HG03135 (cell line): ENCODE measurements around the gene SETD4.
A peak's percentile ranks its signal among the peaks of the same experiment; 100 is the strongest.
"Not testable (repeated sequence)": the region's sequence is repeated elsewhere in the genome, so short reads cannot be mapped to it uniquely, and the experiment has no call there.

Source experiments
- ATAC-seq: cut with Tn5 transposase; IDR thresholded peaks from one replicate; pipeline ENCODE4 v1.9.1; 2021; ENCODE audit warnings: mild to moderate bottlenecking, moderate library complexity; ENCODE audit not compliant: unreplicated experiment

SETD4 gene, protein sequence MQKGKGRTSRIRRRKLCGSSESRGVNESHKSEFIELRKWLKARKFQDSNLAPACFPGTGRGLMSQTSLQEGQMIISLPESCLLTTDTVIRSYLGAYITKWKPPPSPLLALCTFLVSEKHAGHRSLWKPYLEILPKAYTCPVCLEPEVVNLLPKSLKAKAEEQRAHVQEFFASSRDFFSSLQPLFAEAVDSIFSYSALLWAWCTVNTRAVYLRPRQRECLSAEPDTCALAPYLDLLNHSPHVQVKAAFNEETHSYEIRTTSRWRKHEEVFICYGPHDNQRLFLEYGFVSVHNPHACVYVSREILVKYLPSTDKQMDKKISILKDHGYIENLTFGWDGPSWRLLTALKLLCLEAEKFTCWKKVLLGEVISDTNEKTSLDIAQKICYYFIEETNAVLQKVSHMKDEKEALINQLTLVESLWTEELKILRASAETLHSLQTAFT

DNA sequence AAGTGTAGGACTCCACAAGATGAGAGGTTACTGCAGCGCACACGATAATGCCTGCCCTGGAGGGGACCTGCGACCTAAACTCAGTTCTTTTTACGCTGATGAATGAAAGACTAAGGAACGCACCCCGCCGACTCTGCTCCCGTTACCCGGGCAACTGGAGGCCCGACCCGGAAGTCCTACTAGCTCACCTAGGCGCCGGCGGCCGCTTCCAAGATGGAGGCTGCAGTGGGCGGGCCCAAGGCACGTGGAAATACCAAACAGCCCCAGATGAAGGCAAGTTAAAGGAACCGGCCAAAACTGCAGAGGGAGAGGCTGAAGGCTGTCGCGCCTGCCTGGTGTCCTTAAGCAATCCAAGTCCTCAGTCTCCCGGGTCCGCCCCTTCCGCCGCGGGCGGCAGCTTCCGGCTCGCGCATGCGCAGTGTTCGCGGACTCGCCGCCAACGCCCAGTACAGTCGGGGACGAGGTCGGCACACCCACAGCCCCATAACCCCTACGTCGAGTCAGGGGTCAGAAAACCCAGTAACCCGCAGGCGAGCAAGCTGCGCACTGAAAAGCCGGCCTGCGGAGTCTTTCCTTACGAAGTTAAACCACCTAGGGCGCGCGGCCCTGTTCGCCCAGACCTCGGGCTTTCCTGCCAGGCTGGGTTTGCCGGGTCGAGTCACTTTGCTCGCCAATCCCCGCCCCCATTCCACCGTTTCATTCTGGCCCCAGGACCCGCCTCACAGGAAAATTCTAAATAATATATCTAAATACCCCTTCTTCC is at the start of gene SETD4:
Gene SETD4, minus strand, starts transcription at position 368 of the 763 bp plus-strand sequence. CDS start 1,638 bp downstream, outside the sequence.
- peak; percentile 86 for ATAC-seq

DNA sequence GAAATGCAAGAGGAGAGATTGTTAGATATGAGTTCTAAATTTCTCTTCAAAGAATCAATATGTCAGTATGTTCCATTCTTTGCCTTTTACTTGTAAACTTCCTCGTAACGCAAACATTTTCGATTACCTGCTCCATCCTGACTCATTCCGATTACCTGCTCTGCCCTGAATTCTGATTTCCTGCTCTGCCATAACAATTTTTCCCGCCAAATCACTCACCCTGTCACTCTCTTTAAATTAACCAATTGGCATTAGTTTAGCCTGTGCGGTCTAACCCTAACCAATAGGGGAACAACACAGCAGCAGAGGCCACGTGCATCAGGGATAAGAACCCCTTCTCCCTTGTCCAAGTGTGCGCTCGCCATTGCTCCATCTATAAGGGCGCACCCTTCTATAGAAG is 49.5 kb upstream of the SETD4 start:
- no peak for ATAC-seq

DNA sequence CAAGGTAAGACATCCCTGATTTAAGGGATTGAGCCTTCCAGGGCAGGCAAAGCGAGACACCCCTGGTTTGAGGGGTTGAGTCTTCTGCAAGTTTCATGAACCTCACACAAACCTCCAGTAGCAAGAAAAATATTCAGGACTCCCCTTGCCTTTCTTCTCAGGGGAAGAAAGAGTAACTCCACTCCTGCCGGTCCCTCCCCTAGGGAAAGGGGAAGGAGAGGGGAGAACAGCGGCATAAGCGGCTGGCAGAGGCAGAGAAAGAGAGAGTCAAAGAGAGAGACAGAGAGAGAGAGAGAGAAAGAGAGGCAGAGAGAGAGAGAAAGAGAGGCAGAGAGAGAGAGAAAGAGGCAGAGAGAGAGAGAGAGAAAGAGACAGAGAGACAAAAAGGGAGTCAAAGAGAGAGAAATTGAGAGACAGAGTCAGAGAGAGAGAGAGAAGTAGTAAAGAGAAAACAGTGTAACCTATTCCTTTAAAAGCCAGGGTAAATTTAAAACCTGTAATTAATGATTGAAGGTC is 45.1 kb upstream of the SETD4 start:
- ATAC-seq, result no peak

DNA sequence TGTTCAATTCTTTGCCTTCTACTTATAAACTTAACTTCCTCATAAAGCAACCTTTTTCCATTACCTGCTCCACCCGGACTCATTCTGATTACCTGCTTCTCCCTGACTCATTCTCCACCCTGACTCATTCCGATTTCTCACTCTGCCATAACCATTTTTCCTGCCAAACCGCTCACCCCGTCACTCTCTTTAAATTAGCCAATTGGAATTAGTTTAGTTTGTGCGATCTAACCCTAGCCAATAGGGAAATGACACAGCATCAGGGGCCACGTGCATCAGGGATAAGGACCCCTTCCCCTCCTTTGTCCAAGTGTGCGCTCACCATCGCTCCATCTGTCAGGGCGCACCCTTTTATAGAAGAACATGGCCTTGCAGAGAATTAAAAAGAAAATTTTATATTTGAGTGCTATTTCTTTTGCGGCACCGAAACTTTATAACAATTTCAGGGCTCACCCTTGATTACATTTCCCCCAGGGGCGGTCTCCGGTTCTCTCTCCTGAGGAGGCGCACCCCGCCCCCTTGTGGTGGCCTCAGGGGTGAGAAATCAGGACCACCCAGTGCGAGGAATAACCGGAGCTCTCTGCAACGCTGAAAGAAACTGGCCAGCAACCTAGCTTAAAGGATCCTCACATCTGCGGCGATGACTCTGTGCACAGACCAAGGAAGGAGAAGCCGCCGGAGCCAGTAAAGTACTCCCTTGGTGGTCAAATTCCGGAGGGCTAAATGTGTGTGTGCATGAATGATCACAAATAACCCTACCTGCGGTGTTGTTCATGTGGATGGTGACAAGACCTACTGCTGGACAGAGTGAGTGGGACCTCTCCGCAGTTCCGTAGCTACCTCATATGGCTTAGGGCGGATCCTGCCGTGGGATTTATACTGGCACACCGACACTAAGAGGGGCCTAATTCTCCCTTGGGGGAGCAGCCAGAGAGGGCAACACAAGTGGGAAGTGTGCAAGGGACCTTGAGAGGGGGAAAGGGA is 44.3 kb upstream of the SETD4 start:
- no peak for ATAC-seq

DNA sequence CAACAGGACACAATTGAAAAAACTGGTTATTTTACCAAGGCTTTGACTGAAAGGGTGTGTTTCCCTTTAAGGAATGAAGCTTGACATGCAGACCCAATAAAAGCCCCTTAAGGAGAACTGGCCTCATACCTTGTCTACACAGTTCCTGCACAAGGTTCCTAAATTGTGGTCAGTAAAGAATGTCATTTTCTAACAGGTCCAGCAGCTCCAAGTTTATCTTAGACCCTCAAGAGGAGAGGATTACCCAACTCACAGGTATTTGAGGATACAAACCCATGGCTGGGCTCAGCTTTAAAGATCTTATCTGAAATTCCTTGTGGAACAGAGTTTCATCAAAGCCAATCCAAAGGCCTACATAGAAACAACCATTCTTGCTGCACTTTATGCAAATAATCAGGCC is 43.1 kb upstream of the SETD4 start:
- no peak for ATAC-seq

DNA sequence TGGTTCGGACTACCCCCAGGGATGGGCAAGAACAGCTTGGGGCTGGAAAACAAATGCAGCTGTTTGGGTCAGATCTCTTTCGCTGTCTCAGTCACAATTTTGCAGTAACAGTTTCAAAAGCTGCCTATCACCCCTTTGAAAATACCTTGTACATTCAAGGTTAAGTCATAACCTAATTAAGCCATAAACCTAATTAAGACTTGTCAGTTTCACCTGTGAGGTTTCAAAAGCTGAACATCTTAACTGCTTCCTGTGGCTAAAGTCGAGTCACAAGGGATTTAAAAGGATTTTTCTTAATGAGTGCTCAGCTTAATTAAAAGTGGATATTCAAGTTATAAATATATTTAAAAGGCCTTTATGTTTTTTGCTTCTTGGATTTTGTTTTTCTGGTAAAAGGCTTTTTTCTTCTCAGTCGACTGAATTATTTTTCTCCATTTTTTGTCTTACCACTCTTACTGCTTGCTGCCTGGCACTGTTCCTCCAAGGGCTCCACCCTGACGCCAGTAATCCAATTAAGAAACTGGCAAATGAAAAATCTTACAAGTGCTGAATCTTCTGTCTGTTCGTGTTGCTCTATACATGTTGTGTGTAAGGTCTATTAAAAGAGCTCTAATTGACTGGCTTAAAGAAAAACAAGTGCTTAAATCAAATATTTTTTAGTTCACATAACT is 40.8 kb upstream of the SETD4 start:
- ATAC-seq, result no peak

DNA sequence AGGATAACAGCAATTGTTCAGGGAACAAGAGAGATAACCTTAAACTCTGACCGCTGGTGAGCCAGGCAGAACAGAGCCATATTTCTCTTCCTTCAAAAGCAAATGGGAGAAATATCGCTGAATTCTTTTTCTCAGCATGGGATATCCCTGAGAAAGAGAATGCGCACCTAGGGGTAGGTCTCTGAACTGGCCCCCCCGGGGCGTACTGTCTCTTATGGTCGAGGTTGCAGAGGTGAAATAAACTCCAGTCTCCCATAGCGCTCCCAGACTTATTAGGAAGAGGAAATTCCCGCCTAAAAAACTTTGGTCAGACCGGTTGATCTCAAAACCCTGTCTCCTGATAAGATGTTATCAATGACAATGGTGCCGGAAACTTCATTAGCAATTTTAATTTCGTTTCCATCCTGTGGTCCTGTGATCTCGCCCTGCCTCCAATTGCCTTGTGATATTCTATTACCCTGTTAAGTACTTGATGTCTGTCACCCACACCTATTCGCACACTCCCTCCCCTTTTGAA is 39.4 kb upstream of the SETD4 start:
- not testable (repeated sequence) for ATAC-seq

DNA sequence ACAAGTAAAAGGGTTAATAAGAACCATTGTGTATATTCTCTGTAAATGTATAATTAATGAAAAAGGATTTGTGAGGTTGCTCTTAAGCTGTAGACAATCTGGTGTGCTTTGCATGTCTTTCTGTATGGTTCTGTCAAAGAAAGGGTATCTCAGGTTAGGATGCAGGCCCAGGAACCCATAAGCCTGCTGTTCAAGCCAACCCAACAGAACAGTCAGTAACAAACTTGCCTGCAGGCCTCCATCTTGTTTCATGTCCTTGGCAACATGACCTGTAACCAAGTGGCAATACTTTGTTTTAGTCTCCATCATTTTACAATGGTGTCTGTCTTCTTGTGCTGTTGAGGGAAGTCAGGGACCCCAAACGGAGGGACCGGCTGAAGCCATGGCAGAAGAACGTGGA is 38.7 kb upstream of the SETD4 start:
- ATAC-seq, result no peak

DNA sequence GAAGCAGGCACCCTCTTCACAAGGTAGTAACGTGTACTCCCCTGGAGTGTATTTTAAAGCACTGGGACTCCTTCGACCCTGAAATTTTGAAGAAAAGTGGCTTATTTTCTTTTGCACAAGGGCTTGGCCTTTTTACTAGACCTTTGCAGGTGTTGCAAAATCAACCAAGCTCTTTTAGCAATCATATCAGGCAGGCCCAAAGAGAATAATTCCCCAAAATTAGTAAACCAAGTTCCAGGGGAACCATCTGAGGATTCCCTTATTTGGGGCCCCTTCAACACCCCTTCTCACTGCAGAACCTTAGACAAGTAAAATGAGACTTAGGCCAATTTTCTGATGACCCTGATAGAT is 37.8 kb upstream of the SETD4 start:
- ATAC-seq, result no peak

DNA sequence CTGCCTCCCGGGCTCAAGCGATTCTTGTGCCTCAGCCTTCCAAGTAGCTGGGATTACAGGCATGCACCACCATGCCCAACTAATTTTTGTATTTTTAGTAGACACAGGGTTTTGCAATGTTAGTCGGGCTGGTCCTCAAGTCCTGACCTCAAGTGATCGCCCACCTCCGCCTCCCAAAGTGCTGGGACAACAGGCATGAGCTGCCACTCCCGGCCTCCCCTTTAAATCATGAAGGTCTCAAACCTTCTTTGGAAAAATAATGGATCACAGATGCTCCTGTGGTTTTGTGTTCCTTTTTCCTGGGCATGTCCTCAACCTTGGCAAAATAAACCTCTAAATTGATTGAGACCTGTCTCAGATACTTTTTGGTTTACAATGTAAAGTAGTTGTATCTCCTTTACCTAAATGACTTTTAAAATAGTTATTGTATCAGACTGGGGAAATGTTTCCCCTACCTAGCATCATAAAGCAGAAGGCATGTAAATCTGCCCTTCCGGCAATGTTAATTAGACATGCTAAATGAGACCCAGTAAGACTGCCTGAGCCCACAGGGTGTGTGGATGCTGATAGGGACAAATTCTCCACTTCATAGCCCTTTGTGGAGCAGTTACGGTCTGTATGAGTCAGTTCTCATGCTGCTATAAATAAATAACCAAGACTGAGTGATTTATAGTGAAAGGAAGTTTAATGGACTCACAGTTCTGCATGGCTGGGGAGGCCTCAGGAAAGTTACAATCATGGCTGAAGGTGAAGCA is 37.3 kb upstream of the SETD4 start:
- no peak for ATAC-seq

DNA sequence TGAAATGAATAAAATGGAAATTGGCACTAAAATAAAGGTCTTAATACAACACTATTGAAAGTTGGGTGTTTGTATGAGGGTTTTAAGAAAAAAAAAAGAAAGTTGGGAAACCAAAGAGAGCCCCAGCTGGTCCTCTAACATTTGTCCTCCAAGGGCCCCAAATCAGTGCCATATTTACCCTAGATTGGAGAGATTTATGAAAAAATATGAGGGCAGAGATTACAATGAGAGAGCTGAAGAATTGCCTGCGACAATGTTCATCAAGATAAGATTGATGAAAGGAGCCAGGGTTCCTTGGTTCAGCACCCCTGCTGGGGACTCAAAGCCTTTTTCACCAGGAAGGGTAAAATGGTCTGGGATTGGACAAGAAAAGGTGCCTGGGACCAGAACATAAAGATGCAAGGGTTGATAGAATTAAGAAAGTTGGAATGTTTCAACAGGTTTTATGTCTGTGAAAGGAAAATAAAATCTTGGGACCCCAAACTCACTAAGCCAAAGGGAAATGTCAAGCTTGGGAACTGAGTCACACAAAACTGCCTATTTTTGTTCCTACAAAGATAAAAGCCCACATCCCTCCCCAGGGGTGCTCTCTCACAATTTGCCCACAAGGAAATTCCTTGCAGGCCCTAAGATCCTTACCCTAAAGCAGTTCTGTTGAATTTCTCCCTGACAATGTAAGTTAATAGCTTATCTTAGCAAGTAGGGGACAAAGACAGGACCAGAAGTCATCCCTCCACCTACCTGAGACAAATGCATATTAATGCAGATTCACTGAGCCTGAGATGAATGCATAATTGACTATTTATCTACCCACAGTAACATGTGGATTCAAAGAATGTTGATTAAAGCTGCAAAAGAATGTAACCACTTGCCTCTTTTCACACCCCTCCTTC is 36.3 kb upstream of the SETD4 start:
- no peak for ATAC-seq

DNA sequence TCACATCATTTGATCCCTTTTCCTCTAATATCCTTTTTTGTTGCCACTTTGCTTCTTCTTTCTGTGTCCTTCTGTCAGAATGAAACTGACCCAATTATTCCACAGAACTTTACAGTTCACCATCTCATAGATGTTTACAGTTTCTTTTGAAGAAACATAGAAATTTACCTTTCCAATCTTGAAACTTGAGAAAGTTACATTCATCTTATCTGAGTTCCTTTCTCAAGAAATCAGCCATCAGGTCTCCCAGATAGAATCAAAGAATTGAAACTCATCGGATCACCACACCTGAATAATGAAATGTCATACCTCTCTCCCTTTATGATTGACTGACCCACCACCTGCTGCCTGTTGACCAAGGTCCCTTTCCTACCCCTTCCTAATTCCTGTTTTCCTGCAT is 33.2 kb upstream of the SETD4 start:
- ATAC-seq, result no peak

DNA sequence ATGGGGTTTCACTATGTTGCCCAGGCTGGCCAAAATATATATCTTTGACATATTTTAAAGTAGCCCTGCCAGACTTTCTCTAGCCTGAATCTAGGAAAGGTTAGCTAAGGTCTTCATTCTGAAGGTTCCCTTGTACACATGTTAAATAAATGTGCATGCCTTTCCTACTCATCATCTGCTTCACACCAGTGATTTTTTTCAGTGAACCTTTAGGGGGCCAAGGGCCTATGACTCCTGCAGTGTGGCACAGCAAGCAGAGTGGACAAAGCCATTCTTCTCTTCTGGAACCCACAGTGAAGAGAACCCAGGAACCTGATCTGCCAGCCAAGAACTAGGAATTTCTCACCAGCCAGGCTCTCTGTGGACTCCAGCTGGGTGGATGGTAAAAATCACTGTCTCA is 32.4 kb upstream of the SETD4 start:
- ATAC-seq, result no peak

DNA sequence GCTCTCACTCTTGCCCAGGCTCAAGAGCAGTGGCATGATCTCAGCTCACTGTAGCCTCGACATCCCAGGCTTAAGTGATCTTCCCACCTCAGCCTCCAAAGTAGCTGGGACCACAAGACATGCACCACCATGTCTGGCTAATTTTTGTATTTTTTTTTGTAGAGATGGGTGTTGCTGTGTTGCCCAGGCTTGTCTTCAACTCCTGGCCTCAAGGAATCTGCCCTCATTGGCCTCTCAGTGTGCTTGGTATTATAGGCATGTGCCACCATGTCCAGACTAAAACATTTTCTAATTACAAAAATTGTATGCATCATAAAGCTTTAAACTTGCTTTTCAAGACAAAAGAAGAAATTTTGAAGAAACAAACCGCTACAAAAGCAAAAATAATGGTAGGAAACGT is 29.6 kb upstream of the SETD4 start:
- ATAC-seq, result no peak

DNA sequence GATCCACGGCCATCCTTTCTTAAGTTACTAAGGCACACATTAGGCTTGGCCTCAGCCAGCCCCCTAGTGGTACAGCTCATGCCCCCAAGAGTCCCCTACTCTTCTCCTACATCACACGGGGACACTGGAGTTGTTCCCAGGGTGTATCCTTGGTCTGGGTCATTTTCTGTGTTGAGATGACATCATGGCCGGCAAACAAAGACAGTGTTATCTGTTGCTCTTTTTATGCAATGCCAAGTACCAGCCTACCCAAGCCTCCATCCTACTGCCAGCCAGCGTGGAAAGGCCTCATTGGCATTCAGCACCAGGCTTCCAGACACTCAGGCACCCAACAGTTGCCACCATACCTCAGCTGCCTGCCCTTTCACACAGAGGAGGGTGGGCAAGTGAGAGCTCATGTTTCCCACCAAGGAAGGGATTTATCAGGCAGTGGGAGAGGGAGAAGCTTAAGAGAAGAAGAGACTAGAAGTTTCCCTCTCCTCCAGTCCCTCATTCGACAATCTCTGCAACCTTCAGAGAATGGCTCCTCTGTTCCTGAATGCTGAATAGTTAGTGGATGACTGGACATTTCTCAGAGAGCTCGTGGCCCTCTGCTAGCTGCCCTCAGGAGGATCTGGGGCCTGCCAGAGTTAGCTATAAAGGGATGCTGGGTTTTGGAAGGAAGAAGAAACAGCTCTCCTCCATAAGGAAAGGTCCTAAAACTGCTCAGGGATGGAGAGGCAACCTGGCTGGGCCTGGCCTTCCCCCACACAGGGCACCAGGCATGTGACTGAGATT is 27.2 kb upstream of the SETD4 start:
- no peak for ATAC-seq

DNA sequence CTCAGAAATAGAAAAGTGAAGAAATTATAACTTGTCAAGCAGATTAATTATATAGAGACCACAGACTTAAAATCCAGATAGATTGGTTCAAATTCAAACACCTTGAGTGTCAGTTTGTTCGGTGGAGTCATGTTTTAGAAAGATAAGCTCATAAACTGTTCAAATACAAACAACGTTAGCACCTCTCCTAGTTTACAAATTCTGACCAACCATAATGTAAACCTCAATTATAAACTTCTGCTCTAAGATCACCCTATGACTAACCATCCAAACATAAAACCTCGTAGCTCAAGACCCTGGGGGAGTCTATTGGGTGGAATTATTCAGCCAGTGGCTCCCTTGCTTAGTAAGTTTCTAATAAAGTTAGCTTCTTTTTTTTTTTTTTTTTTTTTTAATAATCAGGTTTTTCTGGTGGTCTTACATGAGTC is 21.9 kb upstream of the SETD4 start:
- ATAC-seq, result no peak

DNA sequence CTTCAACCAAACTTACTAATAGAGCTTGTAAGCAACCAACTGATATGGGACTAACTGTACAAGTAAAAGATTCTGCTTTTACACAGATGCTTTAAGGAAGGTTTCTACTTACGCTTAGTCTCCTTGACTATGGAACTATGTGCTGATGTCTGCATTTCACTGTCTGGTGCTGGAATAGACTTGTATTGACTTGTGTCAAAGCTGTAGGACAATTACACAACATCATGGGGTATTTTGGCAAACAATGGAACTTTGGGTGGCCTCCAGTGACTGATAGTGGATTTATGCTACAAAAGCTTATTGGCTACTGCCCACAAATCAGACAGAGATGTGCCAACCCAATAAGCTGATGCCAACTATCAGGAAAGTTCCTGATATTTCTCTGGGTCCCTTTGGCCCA is 20.1 kb upstream of the SETD4 start:
- ATAC-seq, result no peak

DNA sequence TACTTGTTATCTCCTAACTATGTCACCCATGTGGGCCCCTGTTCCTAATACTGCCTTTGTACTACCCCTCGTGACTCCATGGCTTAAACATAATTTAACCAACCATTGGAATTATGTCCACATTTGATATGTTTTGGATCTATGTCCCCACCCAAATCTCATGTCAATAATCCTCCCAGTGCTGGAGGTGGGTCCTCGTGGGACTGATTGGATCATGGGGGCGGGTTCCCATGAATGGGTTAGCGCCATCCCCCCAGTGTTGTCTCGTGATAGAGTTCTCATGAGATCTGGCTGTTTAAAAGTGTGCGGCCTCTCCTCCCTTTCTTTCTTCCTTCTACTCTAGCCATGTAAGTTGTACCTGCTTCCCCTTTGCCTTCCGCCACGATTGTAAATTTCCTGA is 19.3 kb upstream of the SETD4 start:
- ATAC-seq, result no peak
